TTC549 (cell line): ENCODE results near the gene DBNDD2.

Experiments
- FAIRE-seq: peaks from 2 replicates; lab custom pipeline; 2012; peaks lifted over from hg19 to GRCh38; lab: Jason Lieb, UNC

DBNDD2 gene

GRCh38 chr20:45419188-45420091, 11.4 kb downstream of the DBNDD2 start:
- FAIRE-seq, result no peak

GRCh38 chr20:45420125-45420524, 12.0 kb downstream of the DBNDD2 start:
- FAIRE-seq, result no peak

- no peak for FAIRE-seq
These were observed 15.6 kb downstream of the DBNDD2 start for GRCh38 chr20:45423700-45424099.

- FAIRE-seq, result no peak
These were observed 17.5 kb downstream of the DBNDD2 start for GRCh38 chr20:45425561-45425960.

GRCh38 chr20:45426320-45427016, 18.4 kb downstream of the DBNDD2 start:
- no peak for FAIRE-seq

- no peak for FAIRE-seq
These were observed 19.4 kb downstream of the DBNDD2 start for GRCh38 chr20:45427236-45428149.

- no peak for FAIRE-seq
These were observed 21.5 kb downstream of the DBNDD2 start for GRCh38 chr20:45429618-45430017.

GRCh38 chr20:45432294-45432693, 24.2 kb downstream of the DBNDD2 start:
- FAIRE-seq, result no peak

- no peak for FAIRE-seq
These were observed 25.2 kb downstream of the DBNDD2 start for GRCh38 chr20:45433316-45433715.

- no peak for FAIRE-seq
These were observed 25.9 kb downstream of the DBNDD2 start for GRCh38 chr20:45433976-45434375.

GRCh38 chr20:45436732-45437485, 28.8 kb downstream of the DBNDD2 start:
- no peak for FAIRE-seq

GRCh38 chr20:45440424-45440823, 32.3 kb downstream of the DBNDD2 start:
- no peak for FAIRE-seq

GRCh38 chr20:45440891-45441685, 33.0 kb downstream of the DBNDD2 start:
- no peak for FAIRE-seq

GRCh38 chr20:45441746-45442145, 33.7 kb downstream of the DBNDD2 start:
- no peak for FAIRE-seq

- no peak for FAIRE-seq
These were observed 36.0 kb downstream of the DBNDD2 start for GRCh38 chr20:45444050-45444449.

- FAIRE-seq, result no peak
These were observed 37.9 kb downstream of the DBNDD2 start for GRCh38 chr20:45445805-45446562.

- no peak for FAIRE-seq
These were observed 40.2 kb downstream of the DBNDD2 start for GRCh38 chr20:45448270-45448669.

GRCh38 chr20:45449528-45449927, 41.4 kb downstream of the DBNDD2 start:
- no peak for FAIRE-seq

GRCh38 chr20:45450097-45450818, 42.2 kb downstream of the DBNDD2 start:
- no peak for FAIRE-seq
